Measurements from ENCODE around the gene DOCK9. TPM values are rescaled to one million over a fixed set of nuclear protein-coding genes. Genes with fewer than 3 reads are reported as not detected.

The DOCK9 gene
- total RNA-seq, 1 experiment from 2014 or later, result 31.7 TPM

- Histone ChIP-seq H3F3A (ENCODE audit: low read length, unreplicated experiment) (peaks cover 11% of the 10 kb centered on the region), H3K4me3 (ENCODE audit: low read length) (no peak overlapping the region), H3K9me3 (ENCODE audit: low read length) (no peaks in the 10 kb centered on the region), H3K36me3 (ENCODE audit: low read depth, low read length) (peaks cover 7% of the 10 kb centered on the region; the same call in 1 of the 2 replicates), H3K4me2 (ENCODE audit: low read length) (no peak overlapping the region), H3K27ac (ENCODE audit: low read length) (no peak overlapping the region), H3K9ac (ENCODE audit: low read length) (no peak overlapping the region), H3K27me3 (ENCODE audit: low read length) (no peaks in the 10 kb centered on the region), H3K79me2 (ENCODE audit: low read length) (no peaks in the 10 kb centered on the region), H2AFZ (ENCODE audit: low read length) (no peak overlapping the region), H4K20me1 (ENCODE audit: low read length) (no peaks in the 10 kb centered on the region), H3K4me1 (ENCODE audit: insufficient read depth, low read length) (peaks cover 26% of the 10 kb centered on the region), H3K9me2 (replicated peaks; ENCODE audit: low read length) (no peaks in the 10 kb centered on the region)
- BruUV-seq (replicated peaks), result no TSS peak
- ChIA-PET CTCF (no interaction called here), POLR2A (ENCODE audit: unreplicated experiment) (no interaction called here)
- intact Hi-C loops (cut with micrococcal nuclease), result no loop called here
- DNase-seq (no peak), ATAC-seq (no peak)
- no peak for TF ChIP-seq CTCF (conservative IDR thresholded peaks at IDR 0.05; ENCODE audit: low read depth, low read length)
- TF ChIP-seq EZH2 (IDR thresholded peaks at IDR 0.05; ENCODE audit: low read length, unreplicated experiment), result no peak
- no peak for TF ChIP-seq EZH2phosphoT487 (IDR thresholded peaks at IDR 0.05; ENCODE audit: borderline replicate concordance, low read length)
Observed at GRCh38 chr13:98888222-98888889, 89.5 kb downstream of the DOCK9 start.

- BruUV-seq (replicated peaks), result no TSS peak
- CTCF ChIA-PET, result no interaction called here
- POLR2A ChIA-PET (ENCODE audit: unreplicated experiment), result no interaction called here
- peaks cover 11% of the 10 kb centered on the region for H3F3A ChIP-seq (ENCODE audit: low read length, unreplicated experiment)
- no peak for ATAC-seq
- no peaks in the 10 kb centered on the region for H3K9me3 ChIP-seq (ENCODE audit: low read length)
- H3K4me1 ChIP-seq (ENCODE audit: insufficient read depth, low read length), result peaks cover 26% of the 10 kb centered on the region
- intact Hi-C loops (cut with micrococcal nuclease), result no loop called here
- H3K79me2 ChIP-seq (ENCODE audit: low read length), result no peaks in the 10 kb centered on the region
- H3K36me3 ChIP-seq (ENCODE audit: low read depth, low read length), result peaks cover 7% of the 10 kb centered on the region; the same call in 1 of the 2 replicates
- H2AFZ ChIP-seq (ENCODE audit: low read length), result no peak overlapping the region
- H3K9ac ChIP-seq (ENCODE audit: low read length), result no peak overlapping the region
- no peak overlapping the region for H3K4me3 ChIP-seq (ENCODE audit: low read length)
- no peaks in the 10 kb centered on the region for H3K9me2 ChIP-seq (replicated peaks; ENCODE audit: low read length)
- TF ChIP-seq CTCF (conservative IDR thresholded peaks at IDR 0.05; ENCODE audit: low read depth, low read length), result no peak
- TF ChIP-seq EZH2phosphoT487 (IDR thresholded peaks at IDR 0.05; ENCODE audit: borderline replicate concordance, low read length), result no peak
- no peak for TF ChIP-seq EZH2 (IDR thresholded peaks at IDR 0.05; ENCODE audit: low read length, unreplicated experiment)
- no peak for DNase-seq
- H3K27me3 ChIP-seq (ENCODE audit: low read length), result no peaks in the 10 kb centered on the region
- no peak overlapping the region for H3K27ac ChIP-seq (ENCODE audit: low read length)
- no peaks in the 10 kb centered on the region for H4K20me1 ChIP-seq (ENCODE audit: low read length)
- H3K4me2 ChIP-seq (ENCODE audit: low read length), result no peak overlapping the region
Observed at GRCh38 chr13:98886587-98887230, 91.2 kb downstream of the DOCK9 start.

GRCh38 chr13:98885600-98885999 lies 92.3 kb downstream of the DOCK9 start:
- H3K36me3 ChIP-seq (ENCODE audit: low read depth, low read length), result peaks cover 9% of the 10 kb centered on the region; the same call in 1 of the 2 replicates
- no peaks in the 10 kb centered on the region for H3K9me2 ChIP-seq (replicated peaks; ENCODE audit: low read length)
- H3K27me3 ChIP-seq (ENCODE audit: low read length), result no peaks in the 10 kb centered on the region
- H4K20me1 ChIP-seq (ENCODE audit: low read length), result no peaks in the 10 kb centered on the region
- H3K9ac ChIP-seq (ENCODE audit: low read length), result no peak overlapping the region
- ChIA-PET POLR2A (ENCODE audit: unreplicated experiment) (no interaction called here), CTCF (no interaction called here)
- H3F3A ChIP-seq (ENCODE audit: low read length, unreplicated experiment), result peaks cover 9% of the 10 kb centered on the region
- ATAC-seq, result no peak
- H3K9me3 ChIP-seq (ENCODE audit: low read length), result no peaks in the 10 kb centered on the region
- no peak for TF ChIP-seq CTCF (conservative IDR thresholded peaks at IDR 0.05; ENCODE audit: low read depth, low read length)
- no peak for TF ChIP-seq EZH2phosphoT487 (IDR thresholded peaks at IDR 0.05; ENCODE audit: borderline replicate concordance, low read length)
- TF ChIP-seq EZH2 (IDR thresholded peaks at IDR 0.05; ENCODE audit: low read length, unreplicated experiment), result no peak
- no peak overlapping the region for H3K4me2 ChIP-seq (ENCODE audit: low read length)
- intact Hi-C loops (cut with micrococcal nuclease), result no loop called here
- H3K4me1 ChIP-seq (ENCODE audit: insufficient read depth, low read length), result peaks cover 18% of the 10 kb centered on the region
- no peak overlapping the region for H2AFZ ChIP-seq (ENCODE audit: low read length)
- DNase-seq, result no peak
- BruUV-seq (replicated peaks), result no TSS peak
- H3K27ac ChIP-seq (ENCODE audit: low read length), result no peak overlapping the region
- H3K4me3 ChIP-seq (ENCODE audit: low read length), result no peak overlapping the region
- H3K79me2 ChIP-seq (ENCODE audit: low read length), result no peaks in the 10 kb centered on the region
